ENCODE measurements around the gene FOXS1. TPM values are rescaled to one million over a fixed set of nuclear protein-coding genes. Genes with fewer than 3 reads are reported as not detected.

FOXS1 gene
- total RNA-seq = not detected in 2 replicates

GRCh38 chr20:31845300-31845863, at the start of gene FOXS1:
Gene FOXS1 (minus strand): TSS chr20:31845604. CDS start chr20:31845542, 62 bp downstream.
- CTCF ChIA-PET = interaction anchor here (1.0 to 4.3 kb wide), 3 partner anchors 12 to 175 kb away, joined by 3 to 43 read pairs (median 3); no protein-coding TSS in a partner anchor
- H3K4me1 Mint-ChIP-seq = no peaks in the 10 kb centered on the region

GRCh38 chr20:31890646-31891045, 45.2 kb upstream of the FOXS1 start:
- intact Hi-C loops (cut with micrococcal nuclease) = no loop called here

More at GRCh38 chr20:31845300-31845863, at the start of gene FOXS1:
- POLR2A ChIA-PET = no interaction called here
- DNase-seq (no peak), ATAC-seq (ENCODE audit: low read depth) (no peak)
- Mint-ChIP-seq H3K36me3 (ENCODE audit: low read depth) (no peaks in the 10 kb centered on the region), H3K27me3 (peaks cover 10% of the 10 kb centered on the region), H3K4me3 (no peak within 1 kb of the TSS), H3K27ac (no peak within 1 kb of the TSS), H3K9me3 (no peaks in the 10 kb centered on the region)
- intact Hi-C loops (cut with micrococcal nuclease) = loop anchor here (5.0 kb wide), 1 partner anchor 283 kb away; no protein-coding TSS in a partner anchor
- TF ChIP-seq, protein P1, sequence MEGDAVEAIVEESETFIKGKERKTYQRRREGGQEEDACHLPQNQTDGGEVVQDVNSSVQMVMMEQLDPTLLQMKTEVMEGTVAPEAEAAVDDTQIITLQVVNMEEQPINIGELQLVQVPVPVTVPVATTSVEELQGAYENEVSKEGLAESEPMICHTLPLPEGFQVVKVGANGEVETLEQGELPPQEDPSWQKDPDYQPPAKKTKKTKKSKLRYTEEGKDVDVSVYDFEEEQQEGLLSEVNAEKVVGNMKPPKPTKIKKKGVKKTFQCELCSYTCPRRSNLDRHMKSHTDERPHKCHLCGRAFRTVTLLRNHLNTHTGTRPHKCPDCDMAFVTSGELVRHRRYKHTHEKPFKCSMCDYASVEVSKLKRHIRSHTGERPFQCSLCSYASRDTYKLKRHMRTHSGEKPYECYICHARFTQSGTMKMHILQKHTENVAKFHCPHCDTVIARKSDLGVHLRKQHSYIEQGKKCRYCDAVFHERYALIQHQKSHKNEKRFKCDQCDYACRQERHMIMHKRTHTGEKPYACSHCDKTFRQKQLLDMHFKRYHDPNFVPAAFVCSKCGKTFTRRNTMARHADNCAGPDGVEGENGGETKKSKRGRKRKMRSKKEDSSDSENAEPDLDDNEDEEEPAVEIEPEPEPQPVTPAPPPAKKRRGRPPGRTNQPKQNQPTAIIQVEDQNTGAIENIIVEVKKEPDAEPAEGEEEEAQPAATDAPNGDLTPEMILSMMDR (IDR thresholded peaks at IDR 0.05) = no peak

GRCh38 chr20:31883829-31884228, 38.4 kb upstream of the FOXS1 start:
- no peaks in the 10 kb centered on the region for H3K9me3 Mint-ChIP-seq
- intact Hi-C loops (cut with micrococcal nuclease) = no loop called here
- POLR2A ChIA-PET = no interaction called here

More at GRCh38 chr20:31890646-31891045, 45.2 kb upstream of the FOXS1 start:
- CTCF ChIA-PET = no interaction called here
- TF ChIP-seq, protein P1 (IDR thresholded peaks at IDR 0.05) = no peak
- Mint-ChIP-seq H3K4me3 (no peak overlapping the region), H3K27me3 (no peaks in the 10 kb centered on the region), H3K4me1 (peaks cover 9% of the 10 kb centered on the region), H3K27ac (no peak overlapping the region), H3K9me3 (no peaks in the 10 kb centered on the region), H3K36me3 (ENCODE audit: low read depth) (no peaks in the 10 kb centered on the region)
- DNase-seq (no peak), ATAC-seq (ENCODE audit: low read depth) (no peak)
- POLR2A ChIA-PET = interaction anchor here (0.5 kb wide), 1 partner anchor 46 kb away, joined by 3 read pairs; no protein-coding TSS in a partner anchor

GRCh38 chr20:31881945-31882344, 36.5 kb upstream of the FOXS1 start:
- CTCF ChIA-PET = no interaction called here
- H3K36me3 Mint-ChIP-seq (ENCODE audit: low read depth) = peaks cover 4% of the 10 kb centered on the region
- no peaks in the 10 kb centered on the region for H3K9me3 Mint-ChIP-seq
- POLR2A ChIA-PET = interaction anchor here (0.6 to 1.5 kb wide), 3 partner anchors 9 to 22 kb away, joined by 3 to 7 read pairs (median 5); no protein-coding TSS in a partner anchor
- TF ChIP-seq, protein P1 (IDR thresholded peaks at IDR 0.05) = no peak
- H3K4me3 Mint-ChIP-seq = no peak overlapping the region
- H3K4me1 Mint-ChIP-seq = peaks cover 14% of the 10 kb centered on the region
- no peaks in the 10 kb centered on the region for H3K27me3 Mint-ChIP-seq
- DNase-seq = no peak
- intact Hi-C loops (cut with micrococcal nuclease) = no loop called here
- no peak overlapping the region for H3K27ac Mint-ChIP-seq
- ATAC-seq (ENCODE audit: low read depth) = no peak

More at GRCh38 chr20:31883829-31884228, 38.4 kb upstream of the FOXS1 start:
- ATAC-seq (ENCODE audit: low read depth) (no peak), DNase-seq (no peak)
- Mint-ChIP-seq H3K4me1 (peaks cover 12% of the 10 kb centered on the region), H3K27me3 (no peaks in the 10 kb centered on the region), H3K27ac (no peak overlapping the region), H3K4me3 (no peak overlapping the region), H3K36me3 (ENCODE audit: low read depth) (peaks cover 4% of the 10 kb centered on the region)
- TF ChIP-seq, protein P1 (IDR thresholded peaks at IDR 0.05) = no peak
- CTCF ChIA-PET = no interaction called here

GRCh38 chr20:31879143-31879987, 34.0 kb upstream of the FOXS1 start:
- Mint-ChIP-seq H3K9me3 (no peaks in the 10 kb centered on the region), H3K4me3 (peak overlapping the region; percentile 93), H3K36me3 (ENCODE audit: low read depth) (peaks cover 4% of the 10 kb centered on the region), H3K27me3 (no peaks in the 10 kb centered on the region), H3K4me1 (peaks cover 14% of the 10 kb centered on the region), H3K27ac (peak overlapping the region; percentile 93)
- ChIA-PET POLR2A (interaction anchor here (0.6 to 1.8 kb wide), 8 partner anchors 9 to 216 kb away, joined by 3 to 14 read pairs (median 6); partner anchors contain the start of genes DUSP15, HCK and TTLL9), CTCF (interaction anchor here (0.6 to 2.5 kb wide), 5 partner anchors 8 to 73 kb away, joined by 3 to 14 read pairs (median 3); partner anchors contain the start of gene PDRG1)
- intact Hi-C loops (cut with micrococcal nuclease) = no loop called here
- DNase-seq (peak; percentile 81), ATAC-seq (ENCODE audit: low read depth) (peak; percentile 87)
- TF ChIP-seq, protein P1 (IDR thresholded peaks at IDR 0.05) = no peak
